HG02938 (cell line): ENCODE measurements around the gene LMLN.
"Not testable (repeated sequence)": the region's sequence is repeated elsewhere in the genome, so short reads cannot be mapped to it uniquely, and the experiment has no call there.

Experiments used
- ATAC-seq: cut with Tn5 transposase; IDR thresholded peaks from one replicate; pipeline ENCODE4 v1.9.1; 2021; ENCODE audit warnings: mild to moderate bottlenecking, moderate library complexity; ENCODE audit not compliant: unreplicated experiment

Gene LMLN

DNA sequence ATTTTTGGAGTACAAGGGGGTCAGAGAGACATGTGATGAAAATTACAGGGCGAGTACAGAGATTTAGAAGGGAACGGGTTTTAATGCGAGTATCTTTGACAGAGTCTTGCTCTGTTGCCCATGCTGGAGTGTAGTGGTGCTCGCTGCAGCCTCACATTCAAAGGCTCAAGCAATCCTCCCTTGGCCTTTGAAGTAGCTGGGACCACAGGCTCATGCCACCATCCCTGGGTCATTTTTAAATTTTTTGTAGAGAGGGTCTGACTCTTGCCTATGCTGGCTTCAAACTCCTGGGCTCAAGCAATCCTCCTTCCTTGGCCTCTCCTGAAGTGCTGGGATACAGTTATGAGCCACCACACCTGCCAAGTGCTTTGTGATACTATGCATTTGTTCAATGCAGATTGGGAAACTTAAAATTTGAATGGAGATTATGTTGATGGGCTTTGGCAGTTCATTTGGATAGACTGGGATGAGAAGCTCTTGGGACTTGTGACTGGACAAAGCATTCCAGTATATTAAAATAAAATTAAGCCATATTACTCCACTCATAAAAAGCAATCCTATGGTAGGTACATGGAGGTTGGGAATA lies 4.0 kb upstream of the LMLN start:
- no peak for ATAC-seq

DNA sequence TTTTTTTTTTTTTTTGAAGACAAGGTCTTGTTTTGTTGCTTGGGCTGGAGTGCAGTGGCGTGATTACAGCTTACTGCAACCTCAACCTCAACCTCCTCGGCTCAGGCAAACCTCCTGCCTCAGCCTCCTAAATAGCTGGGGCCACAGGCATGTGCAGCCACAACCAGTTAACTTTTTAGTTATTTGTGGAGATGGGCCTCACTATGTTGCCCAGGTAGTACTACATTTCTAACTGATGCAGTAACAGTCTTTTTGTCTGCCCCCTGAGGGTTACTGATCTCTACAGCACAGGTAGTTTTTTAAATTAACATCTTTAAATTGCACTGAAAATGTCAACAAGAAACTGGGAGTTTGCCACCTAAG lies 3.4 kb upstream of the LMLN start:
- no peak for ATAC-seq

DNA sequence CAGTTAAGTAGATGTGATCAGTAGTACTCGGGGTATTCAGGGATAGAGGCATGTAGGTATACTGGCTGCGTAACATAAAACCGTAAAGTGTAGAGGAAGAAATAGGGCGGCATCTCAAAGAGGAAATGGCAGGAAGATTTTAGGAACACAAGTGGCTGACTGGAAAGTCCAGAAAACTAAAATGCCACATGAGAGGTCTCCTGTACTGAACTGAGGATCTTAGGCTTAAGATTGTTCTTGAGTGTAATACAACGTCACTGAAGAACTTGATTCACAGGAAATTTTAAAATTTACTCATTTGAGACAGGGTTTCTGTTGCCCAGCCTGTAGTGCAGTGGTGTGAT lies 2.3 kb upstream of the LMLN start:
- ATAC-seq: no peak

DNA sequence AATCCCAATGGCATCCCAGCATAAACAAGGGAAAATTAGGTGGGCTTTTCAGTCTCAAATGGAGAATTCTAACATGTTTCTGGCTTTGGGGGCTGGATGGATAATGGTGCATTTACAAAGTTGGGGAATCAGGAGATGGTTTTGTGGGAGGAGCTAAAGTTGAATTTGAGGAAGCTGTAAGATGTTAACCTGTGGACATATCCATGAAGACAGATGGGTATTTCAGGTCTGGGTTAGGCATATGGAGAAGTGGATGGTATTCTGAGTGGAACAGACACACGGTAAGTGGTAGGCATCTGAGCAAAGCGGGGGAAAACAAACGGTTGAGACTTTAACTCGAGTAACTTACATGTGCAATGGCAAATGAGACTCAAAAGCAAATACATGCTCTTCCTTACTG lies 1.7 kb upstream of the LMLN start:
- ATAC-seq: no peak

DNA sequence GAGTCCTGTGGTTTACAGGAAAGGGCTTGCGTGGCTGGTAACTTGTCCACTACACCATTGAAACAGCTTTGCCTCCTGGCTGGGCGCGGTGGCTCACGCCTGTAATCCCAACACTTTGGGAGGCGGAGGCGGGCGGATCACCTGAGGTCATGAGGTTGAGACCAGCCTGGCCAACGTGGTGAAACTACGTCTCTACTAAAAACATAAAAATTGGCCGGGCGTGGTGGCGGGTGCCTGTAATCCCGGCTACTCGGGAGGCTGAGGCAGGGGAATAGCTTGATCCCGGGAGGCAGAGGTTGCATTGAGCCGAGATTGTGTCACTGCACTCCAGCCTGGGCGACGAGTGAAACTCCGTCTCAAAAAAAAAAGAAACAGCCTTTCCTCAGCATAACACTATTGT lies 1.2 kb upstream of the LMLN start:
- ATAC-seq: not testable (repeated sequence)

DNA sequence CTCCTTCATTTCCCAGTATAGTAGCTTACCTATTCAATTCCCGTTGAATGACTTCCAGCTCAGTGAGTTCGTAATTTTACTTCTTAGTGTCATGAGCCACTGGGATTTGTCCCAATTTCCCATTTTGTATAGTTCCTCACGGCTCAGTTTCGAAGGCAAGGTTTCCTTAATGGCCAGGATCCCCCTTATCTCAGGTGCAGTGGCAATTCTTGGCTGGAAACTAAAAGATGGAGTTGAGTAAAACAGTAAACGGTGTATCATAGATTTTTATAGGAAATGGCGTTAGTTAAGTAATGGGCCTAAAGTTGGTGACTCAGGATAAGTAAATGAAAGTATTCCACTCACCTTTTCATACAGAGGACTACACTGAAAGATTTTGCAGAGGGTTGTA lies 522 bp upstream of the LMLN start:
- ATAC-seq: no peak

DNA sequence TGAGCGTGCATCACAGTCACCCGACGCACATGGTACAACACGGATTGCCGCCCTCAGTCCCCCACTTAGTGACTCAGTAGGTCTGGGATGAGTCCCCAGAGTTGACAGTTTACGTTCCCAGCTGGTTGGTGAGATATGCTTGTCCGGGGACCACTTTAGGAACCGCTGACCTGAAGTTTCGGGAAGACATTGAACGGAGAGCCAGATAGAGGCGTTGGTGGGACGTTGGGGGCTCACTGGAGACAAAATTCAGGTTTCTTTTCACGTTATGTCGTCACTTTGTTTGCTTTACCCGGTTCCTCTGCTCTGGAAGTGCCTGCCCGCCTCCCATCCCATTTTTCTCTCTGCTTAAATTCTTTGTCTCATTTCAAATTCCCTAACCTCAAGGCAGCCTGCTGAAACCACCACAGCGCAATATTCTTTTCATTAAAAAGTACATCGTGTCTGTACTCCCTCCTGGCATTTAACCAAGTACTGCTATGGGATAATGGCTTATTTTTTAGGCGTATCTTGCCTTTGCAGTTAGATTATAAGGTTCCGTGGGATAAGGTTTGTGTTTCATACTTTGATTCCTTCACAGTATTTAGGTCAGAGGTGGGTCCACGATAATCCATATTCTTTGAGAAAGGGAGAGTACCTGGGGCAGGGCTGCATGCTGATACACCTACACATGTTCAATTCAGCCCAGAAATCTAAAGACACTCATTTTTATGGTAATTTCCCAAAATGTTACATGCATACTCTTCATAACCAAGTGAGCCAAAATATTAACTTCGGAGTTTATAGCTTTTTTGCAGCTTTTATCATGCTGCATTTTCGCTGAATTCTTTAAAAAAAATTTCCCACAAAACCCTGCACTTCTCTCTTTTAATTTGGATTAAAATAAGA lies 921 bp downstream of the LMLN start:
- ATAC-seq: no peak

DNA sequence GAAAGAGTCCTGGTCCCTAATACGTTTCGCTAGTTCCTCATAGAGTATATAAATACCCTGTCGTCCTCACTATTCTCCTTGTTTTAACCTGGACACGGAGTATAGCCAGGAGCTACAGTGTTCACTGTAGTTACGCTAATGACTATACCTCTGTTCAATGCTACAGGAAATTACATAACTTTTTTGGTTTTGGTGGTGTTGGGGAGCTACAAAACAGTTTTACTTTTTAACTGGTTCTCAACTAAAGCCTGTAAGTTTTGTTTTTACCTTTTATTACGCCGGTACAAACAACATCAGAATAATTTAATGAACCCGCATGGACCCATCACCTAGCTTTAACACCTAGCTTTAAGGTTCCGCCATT lies 1.5 kb downstream of the LMLN start:
- ATAC-seq: no peak

DNA sequence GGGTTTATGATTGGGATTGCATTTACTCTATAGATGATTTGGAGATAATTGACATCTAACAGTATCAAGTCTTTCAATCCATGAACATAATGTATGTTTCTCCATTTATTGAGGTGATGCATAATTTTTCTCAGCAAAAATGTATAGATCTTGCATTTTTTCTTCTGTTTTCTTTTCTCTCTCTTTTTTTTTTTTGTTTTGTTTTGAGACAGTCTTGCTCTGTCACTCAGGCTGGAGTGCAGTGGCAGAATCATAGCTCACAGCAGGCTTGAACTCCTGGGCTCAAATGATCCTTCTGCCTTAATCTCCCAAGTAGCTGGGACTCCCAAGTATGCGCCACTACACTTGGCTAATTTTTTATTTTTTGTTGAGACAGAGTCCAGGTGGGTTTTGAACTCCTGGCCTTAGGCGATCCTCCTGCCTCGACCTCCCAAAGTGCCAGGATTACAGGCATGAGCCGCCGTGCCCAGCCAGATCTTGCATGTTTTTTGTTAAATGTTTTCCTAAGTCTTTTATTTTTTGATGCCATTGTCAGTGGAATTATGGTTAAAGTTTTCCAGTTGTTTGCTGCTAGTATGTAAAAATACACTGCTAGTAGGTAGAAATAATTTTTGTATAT lies 3.1 kb downstream of the LMLN start:
- no peak for ATAC-seq

DNA sequence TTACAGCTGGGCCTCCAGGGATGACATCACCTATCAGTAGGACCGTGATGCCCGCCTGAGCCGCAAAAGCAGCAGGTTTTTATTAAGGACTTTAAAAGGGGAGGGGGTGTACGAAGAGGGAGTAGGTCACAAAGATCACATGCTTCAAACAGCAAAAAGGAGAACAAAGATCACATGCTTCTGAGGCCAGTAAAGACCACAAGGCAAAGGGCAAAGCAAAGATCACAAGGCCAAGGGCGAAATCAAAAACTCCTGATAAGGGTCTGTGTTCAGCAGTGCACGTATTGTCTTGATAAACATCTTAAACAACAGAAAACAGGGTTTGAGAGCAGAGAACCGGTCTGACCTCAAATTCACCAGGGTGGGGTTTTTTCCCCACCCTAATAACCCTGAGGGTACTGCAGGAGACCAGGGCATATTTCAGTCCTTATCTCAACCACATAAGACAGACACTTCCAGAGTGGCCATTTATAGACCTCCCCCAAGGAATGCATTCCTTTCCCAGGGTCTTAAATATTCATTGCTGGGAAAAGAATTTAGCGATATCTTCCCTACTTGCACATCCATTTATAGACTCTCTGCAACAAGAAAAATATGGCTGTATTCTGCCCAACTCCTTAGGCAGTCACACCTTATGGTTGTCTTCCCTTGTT lies 7.4 kb downstream of the LMLN start:
- ATAC-seq: not testable (repeated sequence)

DNA sequence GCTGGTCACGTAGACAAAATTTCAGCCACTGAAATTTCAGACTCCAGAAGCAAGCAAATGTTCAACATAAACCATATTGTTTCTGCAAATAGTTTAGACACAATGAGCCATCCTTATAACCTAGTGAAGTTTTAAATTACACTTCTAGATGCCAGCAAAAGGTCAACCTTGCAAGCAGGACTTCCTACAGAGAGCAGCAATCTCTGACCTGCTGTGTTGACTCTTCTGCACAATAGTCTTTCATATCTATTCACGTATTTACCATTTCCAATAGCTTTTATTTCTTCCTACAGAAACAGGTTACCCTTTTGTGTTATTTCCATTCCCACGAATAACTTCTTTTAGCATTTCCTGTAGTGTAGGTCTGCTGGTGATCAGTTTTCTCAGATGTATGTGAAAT lies 10.6 kb downstream of the LMLN start:
- no peak for ATAC-seq

DNA sequence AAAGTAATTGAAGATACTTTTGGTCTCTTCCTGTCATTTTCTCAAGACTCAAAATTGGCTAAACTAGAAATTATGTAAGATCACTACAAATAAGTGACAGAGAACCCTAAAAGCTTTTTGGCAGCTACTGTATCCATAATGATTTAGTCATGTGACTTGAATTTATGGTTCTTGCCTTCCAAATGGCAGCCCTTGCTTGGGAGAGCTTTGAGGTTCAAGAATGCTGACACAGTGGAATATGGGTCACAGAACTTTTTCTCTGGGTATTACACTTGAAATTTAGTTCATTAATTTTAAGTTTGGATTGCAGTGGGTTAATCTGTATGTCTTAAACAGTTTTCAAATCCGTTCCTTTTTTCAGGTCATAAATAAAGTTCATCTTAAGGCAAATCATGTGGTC lies 14.0 kb downstream of the LMLN start:
- no peak for ATAC-seq

DNA sequence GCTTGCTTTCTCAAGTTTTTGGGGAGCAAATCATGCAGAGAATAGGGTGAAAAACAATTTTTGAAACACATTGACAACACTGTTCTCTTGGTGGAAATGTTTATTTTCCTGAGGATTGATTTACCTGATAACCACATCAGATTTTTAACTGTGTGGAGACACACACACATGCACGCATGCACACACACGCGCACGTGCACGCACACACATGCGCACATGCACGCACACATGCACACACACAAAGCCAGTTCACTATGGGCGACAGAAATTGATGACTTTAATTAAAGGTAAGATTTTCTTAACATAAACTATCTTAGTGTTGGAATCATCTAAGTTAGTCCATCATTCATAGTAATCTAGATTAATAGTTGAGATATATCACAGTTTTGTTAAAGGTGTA lies 15.3 kb downstream of the LMLN start:
- ATAC-seq: no peak

DNA sequence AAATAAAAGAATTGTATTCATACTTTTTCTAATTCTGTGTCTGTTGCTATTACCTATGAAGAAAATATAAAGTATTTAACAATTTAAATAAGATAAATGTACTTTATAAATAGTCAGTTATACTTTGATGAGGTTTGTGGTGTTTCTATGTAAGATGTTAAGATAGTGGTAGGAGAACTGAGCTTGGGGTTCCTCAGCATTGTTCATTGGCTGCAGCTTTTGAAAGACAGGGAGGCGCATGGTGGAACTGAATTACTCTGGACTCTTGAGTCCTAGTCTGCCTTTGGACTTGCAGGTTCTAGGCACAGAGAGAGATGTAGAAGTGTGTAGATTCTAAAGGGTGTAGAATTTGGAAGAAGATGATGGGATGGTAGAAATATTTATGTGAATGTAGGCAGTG lies 23.1 kb downstream of the LMLN start:
- no peak for ATAC-seq

DNA sequence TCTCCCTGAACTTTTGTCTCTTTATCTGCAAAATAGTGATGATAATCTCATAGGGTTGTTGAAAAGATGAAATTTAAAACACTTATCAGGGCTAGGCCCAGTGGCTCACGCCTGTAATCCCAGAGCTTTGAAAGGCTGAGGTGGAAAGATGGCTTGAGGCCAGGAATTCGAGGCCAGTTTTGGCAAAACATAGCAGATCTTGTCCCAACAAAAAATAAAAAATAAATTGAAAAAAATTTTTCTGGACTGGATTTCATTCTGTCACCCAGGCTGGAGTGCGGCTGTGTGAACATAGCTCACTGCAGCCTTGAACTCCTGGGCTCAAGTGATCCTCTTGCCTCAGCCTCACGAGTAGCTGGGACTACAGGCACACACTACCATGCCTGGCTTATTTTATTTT lies 29.6 kb downstream of the LMLN start:
- no peak for ATAC-seq

DNA sequence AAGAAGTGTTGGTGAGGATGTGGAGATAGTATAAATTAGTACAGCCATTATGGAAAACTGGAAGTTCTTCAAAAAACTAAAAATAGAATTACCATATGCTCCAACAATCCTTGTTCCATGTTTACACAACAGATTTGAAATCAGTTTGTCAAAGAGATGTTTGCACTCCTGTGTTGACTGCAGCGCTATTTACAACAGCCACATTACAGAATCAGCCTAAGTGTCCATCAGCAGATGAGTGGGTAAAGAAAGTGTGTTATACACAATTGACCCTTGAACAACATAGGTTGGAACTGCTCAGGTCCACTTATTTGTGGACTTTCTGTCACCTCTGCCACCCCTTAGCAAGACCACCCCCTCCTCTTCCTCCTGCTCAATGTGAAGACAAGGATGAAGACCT lies 34.7 kb downstream of the LMLN start:
- no peak for ATAC-seq

DNA sequence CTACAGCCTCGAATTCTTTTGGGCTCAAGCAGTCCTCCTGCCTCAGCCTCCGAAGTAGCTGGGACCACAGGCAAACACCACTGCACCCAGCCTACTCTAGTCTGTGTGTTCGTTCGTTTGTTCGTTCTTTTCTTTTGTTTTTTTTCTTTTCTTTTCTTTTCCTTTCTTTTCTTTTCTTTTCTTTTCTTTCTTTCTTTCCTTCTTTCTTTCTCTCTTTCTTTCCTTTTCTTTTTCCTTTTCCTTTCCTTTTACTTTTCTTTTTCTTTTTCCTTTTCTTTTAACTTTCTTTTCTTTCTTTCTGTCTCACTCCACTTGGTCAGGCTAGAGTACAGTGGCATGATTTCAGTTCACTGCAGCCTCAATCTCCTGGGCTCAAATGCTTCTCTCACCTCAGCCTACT lies 36.8 kb downstream of the LMLN start:
- ATAC-seq: no peak

DNA sequence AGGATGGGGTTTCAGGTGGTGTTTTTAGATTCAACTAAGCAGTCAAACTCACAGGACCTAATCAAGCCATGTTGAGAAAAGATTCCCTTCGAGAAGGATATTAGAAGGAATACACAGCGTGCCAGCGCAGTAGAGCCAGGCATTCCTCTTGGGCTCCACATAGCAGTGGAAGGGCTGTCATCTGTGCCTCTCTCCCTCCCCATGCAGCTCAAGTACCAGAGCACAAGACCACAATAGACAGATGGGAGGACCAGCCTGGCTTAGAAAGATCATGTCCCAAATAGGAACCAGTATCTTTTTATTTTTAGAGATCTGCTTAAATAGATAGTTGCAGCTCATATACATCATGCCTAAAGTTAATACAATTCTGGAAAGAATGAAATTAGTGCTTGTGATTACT lies 37.9 kb downstream of the LMLN start:
- ATAC-seq: no peak

DNA sequence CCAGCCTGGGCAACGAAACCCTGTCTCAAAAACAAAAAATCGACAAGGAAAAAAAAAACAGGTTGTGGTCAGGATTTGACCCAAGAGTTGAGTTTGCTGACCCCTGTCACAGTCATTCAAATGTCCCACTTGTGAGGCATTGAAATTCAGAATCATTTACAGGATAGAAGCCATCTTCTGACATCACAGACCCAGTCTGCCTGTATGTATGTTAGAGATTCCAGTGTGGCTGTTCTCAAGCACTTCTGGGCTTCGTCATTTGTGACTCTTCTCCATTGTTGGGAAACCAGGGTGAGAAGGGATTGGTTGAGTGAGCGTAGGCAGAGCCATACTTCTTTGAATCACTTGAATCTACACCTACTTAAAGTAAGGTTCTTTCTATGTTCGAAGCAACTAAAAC lies 57.1 kb downstream of the LMLN start:
- no peak for ATAC-seq

DNA sequence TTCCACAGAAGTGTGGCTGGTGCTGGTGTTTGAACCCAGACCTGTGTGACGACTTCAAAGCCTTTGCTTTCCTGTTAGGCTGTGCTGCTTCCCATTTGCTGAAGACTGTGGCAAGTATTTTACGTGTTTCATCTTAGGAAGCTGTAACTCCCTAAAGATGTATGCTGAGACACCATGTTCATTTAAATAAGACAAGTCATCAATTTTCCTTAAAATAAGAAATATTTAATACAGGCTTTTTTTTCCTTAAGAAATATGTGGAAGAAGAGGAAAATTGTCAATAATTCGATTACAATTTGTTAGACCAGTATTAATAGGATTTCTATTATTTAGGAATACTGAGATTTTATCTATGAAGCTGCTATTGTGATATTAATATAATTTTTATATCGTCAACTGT lies 58.4 kb downstream of the LMLN start:
- ATAC-seq: no peak

DNA sequence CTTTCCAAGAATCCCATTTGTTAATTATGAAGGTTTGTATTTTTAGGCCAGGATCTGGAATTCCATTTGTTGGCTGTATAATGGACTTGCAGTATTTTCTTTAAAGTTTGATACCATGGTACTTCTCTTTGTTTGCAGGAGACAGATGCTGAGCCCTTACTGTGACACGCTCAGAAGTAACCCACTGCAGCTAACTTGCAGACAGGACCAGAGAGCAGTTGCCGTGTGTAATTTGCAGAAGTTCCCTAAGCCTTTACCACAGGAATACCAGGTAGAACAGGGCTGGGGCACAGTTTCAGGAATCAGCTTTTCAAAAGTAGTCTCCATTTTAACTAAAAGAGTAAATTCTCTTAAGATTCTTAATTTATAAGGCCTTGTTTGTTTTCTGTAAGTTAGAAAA lies 59.1 kb downstream of the LMLN start:
- no peak for ATAC-seq

DNA sequence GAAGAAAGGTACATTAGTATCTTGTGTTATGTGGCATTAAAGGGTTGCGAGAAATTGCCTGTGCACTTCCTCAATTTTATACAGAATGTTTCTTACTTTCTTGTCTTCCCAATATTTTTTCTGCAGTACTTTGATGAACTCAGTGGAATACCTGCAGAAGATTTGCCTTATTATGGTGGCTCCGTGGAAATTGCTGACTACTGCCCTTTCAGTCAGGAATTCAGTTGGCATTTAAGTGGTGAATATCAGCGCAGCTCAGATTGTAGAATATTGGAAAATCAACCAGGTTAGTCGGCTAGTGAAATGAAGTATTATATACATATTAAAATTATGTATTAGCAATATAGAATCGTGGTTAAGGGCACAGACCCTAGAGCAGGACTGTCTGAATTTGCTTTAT lies 61.3 kb downstream of the LMLN start:
- ATAC-seq: no peak
